Neural crest cell (in vitro differentiated cells): Measurements from ENCODE around the gene RDH8. TPM values are rescaled to one million over a fixed set of nuclear protein-coding genes. Genes with fewer than 3 reads are reported as not detected.

Experiments used
- DNase-seq: peaks from one replicate; pipeline ENCODE4 v3.0.0; 2021; ENCODE audit warnings: low read depth, mixed read lengths, low spot score
- H3K27ac Mint-ChIP-seq: one replicate; pipeline ENCODE4 v1.8.0; 2021; ENCODE audit warnings: mild to moderate bottlenecking, mixed read lengths; ENCODE audit not compliant: unreplicated experiment
- H3K27me3 Mint-ChIP-seq: 2 replicates; pipeline ENCODE4 v1.8.0; 2021; ENCODE audit warnings: low read depth, mild to moderate bottlenecking, mixed read lengths
- H3K36me3 Mint-ChIP-seq: 2 replicates; pipeline ENCODE4 v1.8.0; 2021; ENCODE audit warnings: low read depth, mild to moderate bottlenecking, mixed read lengths
- H3K4me1 Mint-ChIP-seq: 2 replicates; pipeline ENCODE4 v1.8.0; 2021; ENCODE audit warnings: mixed read lengths
- H3K4me3 Mint-ChIP-seq: one replicate; pipeline ENCODE4 v1.8.0; 2021; ENCODE audit warnings: mild to moderate bottlenecking, mixed read lengths
- H3K9me3 Mint-ChIP-seq: 2 replicates; pipeline ENCODE4 v1.8.0; 2021; ENCODE audit warnings: mixed read lengths
- microRNA-seq: library from miRNA; unstranded; fragments of <30 nt; microRNA quantifications from one replicate; pipeline ENCODE4, GENCODE V29; 2020
- total RNA-seq: library from RNA; stranded (reverse); gene quantifications from 2 replicates; pipeline ENCODE4 v1.2.1, GENCODE V29; 2021
- TF ChIP-seq, protein P1 (sequence below): fragments of 200-600 bp; sonication (generic); conservative IDR thresholded peaks from 2 replicates; pipeline ENCODE4 v1.5.0; 2021; ENCODE audit warnings: antibody characterized with exemption, mild to moderate bottlenecking

Gene RDH8
- total RNA-seq, 1 donor from 2014 or later = not detected

DNA sequence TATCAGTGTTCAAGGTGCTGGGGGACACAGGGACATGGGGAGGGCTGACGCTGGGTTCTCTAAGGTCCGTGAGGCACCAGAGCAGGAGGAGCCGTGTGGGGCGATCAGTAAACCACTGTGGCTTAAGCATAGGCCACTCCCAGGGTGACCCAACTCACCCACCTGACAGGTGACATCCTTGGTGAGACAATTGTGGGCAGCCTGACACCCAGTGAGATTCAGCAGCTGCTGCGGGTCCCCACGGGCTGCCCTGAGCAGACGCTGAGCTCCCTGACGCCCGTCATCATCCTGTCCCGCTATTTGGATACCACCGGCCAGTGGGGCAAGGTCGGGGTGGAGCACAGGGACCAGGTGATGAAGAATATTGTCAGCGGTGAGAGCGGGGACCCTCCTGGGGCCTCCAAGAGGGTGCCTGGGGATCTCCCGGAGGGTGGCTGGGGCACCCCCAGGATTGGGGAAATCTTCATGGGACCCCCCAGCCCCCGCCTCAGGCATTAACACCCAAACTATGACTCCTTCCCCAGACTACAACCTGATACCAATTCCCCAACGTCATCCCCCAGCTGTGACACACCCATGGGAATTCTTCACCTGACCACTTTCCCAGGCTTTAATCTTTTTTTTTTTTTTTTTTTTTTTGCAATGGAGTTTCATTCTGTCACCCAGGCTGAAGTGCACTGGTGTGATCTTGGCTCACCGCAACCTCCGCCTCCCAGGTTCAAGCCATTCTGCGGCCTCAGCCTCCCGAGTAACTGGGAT lies 39.5 kb downstream of the RDH8 start:
- Mint-ChIP-seq H3K4me3 (no peak overlapping the region), H3K27me3 (peaks cover 58% of the 10 kb centered on the region), H3K36me3 (no peaks in the 10 kb centered on the region), H3K4me1 (no peaks in the 10 kb centered on the region), H3K27ac (no peak overlapping the region), H3K9me3 (no peaks in the 10 kb centered on the region)
- no peak for DNase-seq
- TF ChIP-seq, protein P1, sequence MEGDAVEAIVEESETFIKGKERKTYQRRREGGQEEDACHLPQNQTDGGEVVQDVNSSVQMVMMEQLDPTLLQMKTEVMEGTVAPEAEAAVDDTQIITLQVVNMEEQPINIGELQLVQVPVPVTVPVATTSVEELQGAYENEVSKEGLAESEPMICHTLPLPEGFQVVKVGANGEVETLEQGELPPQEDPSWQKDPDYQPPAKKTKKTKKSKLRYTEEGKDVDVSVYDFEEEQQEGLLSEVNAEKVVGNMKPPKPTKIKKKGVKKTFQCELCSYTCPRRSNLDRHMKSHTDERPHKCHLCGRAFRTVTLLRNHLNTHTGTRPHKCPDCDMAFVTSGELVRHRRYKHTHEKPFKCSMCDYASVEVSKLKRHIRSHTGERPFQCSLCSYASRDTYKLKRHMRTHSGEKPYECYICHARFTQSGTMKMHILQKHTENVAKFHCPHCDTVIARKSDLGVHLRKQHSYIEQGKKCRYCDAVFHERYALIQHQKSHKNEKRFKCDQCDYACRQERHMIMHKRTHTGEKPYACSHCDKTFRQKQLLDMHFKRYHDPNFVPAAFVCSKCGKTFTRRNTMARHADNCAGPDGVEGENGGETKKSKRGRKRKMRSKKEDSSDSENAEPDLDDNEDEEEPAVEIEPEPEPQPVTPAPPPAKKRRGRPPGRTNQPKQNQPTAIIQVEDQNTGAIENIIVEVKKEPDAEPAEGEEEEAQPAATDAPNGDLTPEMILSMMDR = no peak

DNA sequence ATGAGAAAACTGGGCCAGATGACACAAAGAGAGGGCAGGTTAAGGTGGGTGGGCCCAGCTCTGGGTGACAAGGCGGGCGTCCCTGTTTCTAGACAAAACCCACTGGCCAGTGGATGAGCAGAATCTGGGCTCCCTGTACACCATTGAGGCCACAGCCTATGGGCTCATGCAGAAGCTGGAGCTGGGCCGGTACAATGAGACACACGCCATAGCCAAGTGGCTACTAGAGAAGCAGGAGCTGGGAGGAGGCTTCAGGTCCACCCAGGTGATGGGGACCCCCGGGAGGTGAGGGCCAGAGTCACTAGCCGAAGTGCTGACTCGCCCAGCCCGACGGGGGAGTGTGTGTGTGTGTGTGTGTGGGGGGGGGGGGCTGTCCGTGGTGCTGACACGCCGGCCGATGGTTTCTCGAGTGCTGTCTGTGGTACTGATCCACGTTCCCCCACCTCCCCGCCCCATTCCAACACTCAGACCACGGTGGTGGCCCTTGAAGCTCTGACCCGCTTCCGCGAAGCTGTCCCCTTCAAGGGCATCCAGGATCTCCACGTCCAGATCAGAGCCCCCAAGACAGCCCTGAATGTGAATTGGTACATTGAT lies 48.5 kb downstream of the RDH8 start:
- no peaks in the 10 kb centered on the region for H3K9me3 Mint-ChIP-seq
- H3K36me3 Mint-ChIP-seq = no peaks in the 10 kb centered on the region
- TF ChIP-seq, protein P1 = no peak
- no peak overlapping the region for H3K27ac Mint-ChIP-seq
- no peaks in the 10 kb centered on the region for H3K4me1 Mint-ChIP-seq
- no peak for DNase-seq
- no peak overlapping the region for H3K4me3 Mint-ChIP-seq
- H3K27me3 Mint-ChIP-seq = peaks cover 70% of the 10 kb centered on the region

DNA sequence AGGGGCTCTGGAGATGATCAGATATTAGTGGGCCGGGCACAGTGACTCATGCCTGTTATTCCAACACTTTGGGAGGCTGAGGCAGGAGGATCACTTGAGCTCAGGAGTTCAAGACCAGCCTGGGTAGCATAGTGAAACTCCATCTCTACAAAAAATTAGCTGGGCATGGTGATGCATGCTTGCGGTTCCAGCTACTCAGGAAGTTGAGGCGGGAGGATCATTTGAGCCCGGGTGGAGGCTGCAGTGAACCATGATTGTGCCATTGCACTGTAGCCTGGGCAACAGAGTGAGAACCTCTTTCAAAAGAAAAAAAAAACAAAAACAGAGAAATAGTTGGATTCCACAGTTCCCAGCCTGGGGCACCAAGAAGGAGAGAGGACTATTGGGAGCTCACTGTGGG lies 54.9 kb downstream of the RDH8 start:
- no peak for DNase-seq
- H3K36me3 Mint-ChIP-seq = no peaks in the 10 kb centered on the region
- no peaks in the 10 kb centered on the region for H3K4me1 Mint-ChIP-seq
- H3K9me3 Mint-ChIP-seq = no peaks in the 10 kb centered on the region
- TF ChIP-seq, protein P1 = no peak
- H3K27ac Mint-ChIP-seq = no peak overlapping the region
- peaks cover 52% of the 10 kb centered on the region for H3K27me3 Mint-ChIP-seq
- H3K4me3 Mint-ChIP-seq = no peak overlapping the region

DNA sequence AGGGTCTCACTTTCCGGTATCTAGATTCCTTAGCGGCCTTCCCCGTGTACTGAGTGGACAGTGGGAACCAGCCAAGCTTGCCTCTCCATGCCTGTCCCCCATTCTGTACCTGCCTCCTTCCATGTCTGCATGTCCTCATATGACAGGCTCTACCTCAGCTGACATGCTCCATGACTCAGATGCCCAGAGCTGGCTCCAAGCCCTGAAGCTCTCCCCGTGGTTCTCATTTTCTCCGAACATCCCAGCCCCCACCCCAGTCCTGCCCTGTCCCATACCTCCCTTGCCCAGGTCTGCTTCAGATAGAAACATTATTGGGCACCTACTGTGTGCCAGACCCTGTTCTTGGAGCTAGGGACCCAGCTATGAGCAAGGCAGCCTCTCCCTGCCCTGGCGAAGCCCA lies 55.8 kb downstream of the RDH8 start:
- Mint-ChIP-seq H3K36me3 (no peaks in the 10 kb centered on the region), H3K4me1 (no peaks in the 10 kb centered on the region), H3K9me3 (no peaks in the 10 kb centered on the region), H3K27me3 (peaks cover 45% of the 10 kb centered on the region), H3K27ac (no peak overlapping the region), H3K4me3 (no peak overlapping the region)
- DNase-seq = no peak
- TF ChIP-seq, protein P1 = no peak

DNA sequence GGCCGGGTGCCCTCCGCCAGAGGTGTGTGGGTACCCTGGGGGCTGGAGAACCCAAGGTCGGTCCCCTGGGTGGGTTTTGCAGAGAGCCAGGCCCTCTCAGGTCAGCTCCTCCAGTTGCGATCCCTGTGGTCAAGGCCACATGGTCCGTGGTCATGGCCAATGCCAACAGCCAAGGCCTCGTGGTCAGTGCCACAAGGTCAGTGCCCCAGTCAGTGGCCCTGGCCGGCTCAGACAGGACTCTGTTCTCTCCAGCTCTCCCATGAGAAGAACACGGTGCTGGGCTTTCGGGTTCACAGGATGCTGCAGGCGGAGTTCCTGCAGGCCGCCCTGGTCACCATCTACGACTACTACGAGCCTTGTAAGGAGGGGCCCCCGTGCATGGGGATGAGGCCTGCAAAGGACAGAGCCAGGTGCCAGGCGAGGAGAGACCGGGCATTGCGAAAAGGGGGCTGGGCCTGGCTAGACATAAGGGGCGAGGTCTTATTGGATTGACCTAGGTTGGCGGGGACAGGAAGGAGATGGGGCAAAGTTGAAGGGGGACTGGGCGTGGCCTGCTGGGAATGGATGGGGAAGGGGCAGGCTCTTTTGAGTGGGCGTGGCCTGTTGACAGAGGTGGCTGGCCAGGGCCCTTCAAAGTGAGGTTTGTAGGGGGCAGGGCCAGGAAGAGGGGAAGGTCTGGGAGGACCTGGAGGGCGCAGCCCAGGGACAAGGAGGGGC lies 57.6 kb downstream of the RDH8 start:
- no peaks in the 10 kb centered on the region for H3K9me3 Mint-ChIP-seq
- H3K36me3 Mint-ChIP-seq = no peaks in the 10 kb centered on the region
- no peak for DNase-seq
- TF ChIP-seq, protein P1 = no peak
- H3K4me1 Mint-ChIP-seq = no peaks in the 10 kb centered on the region
- no peak overlapping the region for H3K27ac Mint-ChIP-seq
- peaks cover 42% of the 10 kb centered on the region for H3K27me3 Mint-ChIP-seq
- no peak overlapping the region for H3K4me3 Mint-ChIP-seq

Small RNA genes within 50 kb of the gene (microRNA-seq; reads per million reads assigned to microRNA genes)
- not detected for gene MIR5589

Other genes starting within 250 kb of the RDH8 start
- gene ZNF846, start 244.7 kb upstream of the RDH8 start, total RNA-seq = 7.6 and 11.0 TPM in 2 replicates
- 32.7 and 33.1 TPM in 2 replicates for gene FBXL12, start 194.4 kb upstream of the RDH8 start, total RNA-seq
- gene UBL5, start 185.6 kb upstream of the RDH8 start, total RNA-seq = 366 and 373 TPM in 2 replicates
- gene PIN1, start 178.2 kb upstream of the RDH8 start, total RNA-seq = 117 and 127 TPM in 2 replicates
- 6.8 and 7.3 TPM in 2 replicates for gene OLFM2, start 77.0 kb upstream of the RDH8 start, total RNA-seq
- gene COL5A3, start 3.0 kb upstream of the RDH8 start, total RNA-seq = 0.61 and 0.86 TPM in 2 replicates
- 0.89 and 0.93 TPM in 2 replicates for gene SHFL, start 72.8 kb downstream of the RDH8 start, total RNA-seq
- not detected in 2 replicates for gene ANGPTL6, start 89.2 kb downstream of the RDH8 start, total RNA-seq
- 77.8 and 84.5 TPM in 2 replicates for gene PPAN, start 92.9 kb downstream of the RDH8 start, total RNA-seq
- gene P2RY11, start 98.2 kb downstream of the RDH8 start, total RNA-seq = 25.9 and 26.9 TPM in 2 replicates
- 210 and 224 TPM in 2 replicates for gene EIF3G, start 106.4 kb downstream of the RDH8 start, total RNA-seq
- gene DNMT1, start 181.5 kb downstream of the RDH8 start, total RNA-seq = 288 and 333 TPM in 2 replicates
- gene S1PR2, start 217.8 kb downstream of the RDH8 start, total RNA-seq = 24.8 and 26.3 TPM in 2 replicates
- gene MRPL4, start 238.7 kb downstream of the RDH8 start, total RNA-seq = 75.4 and 75.6 TPM in 2 replicates